Measurements from ENCODE around the gene CHD5. TPM values are rescaled to one million over a fixed set of nuclear protein-coding genes. Genes with fewer than 3 reads are reported as not detected.
"Not testable (repeated sequence)": the region's sequence is repeated elsewhere in the genome, so short reads cannot be mapped to it uniquely, and the experiment has no call there.

Gene CHD5
- polyA plus RNA-seq, 1 experiment, result 0.04 TPM

GRCh38 chr1:6221210-6221784 is 41.2 kb upstream of the CHD5 start:
- Histone ChIP-seq H3K27me3 (ENCODE audit: control insufficient read depth, insufficient read depth, low read length) (no peaks in the 10 kb centered on the region), H3K36me3 (ENCODE audit: control insufficient read depth, insufficient read depth, low read length) (peaks cover 13% of the 10 kb centered on the region), H3K4me3 (ENCODE audit: low read depth, low read length) (no peak overlapping the region)
- ChIA-PET CTCF (interaction anchor here (2.7 kb wide), 1 partner anchor 15 kb away, joined by 9 read pairs; the partner anchor contains the start of gene RNF207), POLR2A (no interaction called here)
- no peak for TF ChIP-seq CTCF (IDR thresholded peaks at IDR 0.05; ENCODE audit: insufficient read depth, low read depth, low read length)
- no peak for DNase-seq (ENCODE audit: low read depth)

- ChIA-PET POLR2A (no interaction called here), CTCF (interaction anchor here (0.9 to 2.7 kb wide), 3 partner anchors 14 to 20 kb away, joined by 3 to 9 read pairs (median 3); partner anchors contain the start of genes RNF207 and RPL22)
- DNase-seq (ENCODE audit: low read depth), result no peak
- no peaks in the 10 kb centered on the region for H3K27me3 ChIP-seq (ENCODE audit: control insufficient read depth, insufficient read depth, low read length)
- H3K36me3 ChIP-seq (ENCODE audit: control insufficient read depth, insufficient read depth, low read length), result peaks cover 13% of the 10 kb centered on the region
- no peak overlapping the region for H3K4me3 ChIP-seq (ENCODE audit: low read depth, low read length)
- TF ChIP-seq CTCF (IDR thresholded peaks at IDR 0.05; ENCODE audit: insufficient read depth, low read depth, low read length), result no peak
These were observed 40.1 kb upstream of the CHD5 start for GRCh38 chr1:6220236-6220635.

GRCh38 chr1:6219641-6220040 is 39.5 kb upstream of the CHD5 start:
- H3K36me3 ChIP-seq (ENCODE audit: control insufficient read depth, insufficient read depth, low read length), result not testable (repeated sequence)

GRCh38 chr1:6218375-6219164 is 38.4 kb upstream of the CHD5 start:
- no peak for TF ChIP-seq CTCF (IDR thresholded peaks at IDR 0.05; ENCODE audit: insufficient read depth, low read depth, low read length)
- ChIA-PET POLR2A (no interaction called here), CTCF (interaction anchor here (1.4 to 2.7 kb wide), 2 partner anchors 10 to 12 kb away, joined by 4 to 9 read pairs; partner anchors contain the start of gene RNF207)
- no peak for DNase-seq (ENCODE audit: low read depth)
- no peak overlapping the region for H3K4me3 ChIP-seq (ENCODE audit: low read depth, low read length)
- peaks cover 3% of the 10 kb centered on the region; the same call in 1 of the 2 replicates for H3K36me3 ChIP-seq (ENCODE audit: control insufficient read depth, insufficient read depth, low read length)
- no peaks in the 10 kb centered on the region for H3K27me3 ChIP-seq (ENCODE audit: control insufficient read depth, insufficient read depth, low read length)

More at GRCh38 chr1:6219641-6220040, 39.5 kb upstream of the CHD5 start:
- CTCF ChIA-PET, result interaction anchor here (2.7 kb wide), 1 partner anchor 13 kb away, joined by 9 read pairs; the partner anchor contains the start of gene RNF207
- DNase-seq (ENCODE audit: low read depth); POLR2A ChIA-PET; H3K27me3 ChIP-seq (ENCODE audit: control insufficient read depth, insufficient read depth, low read length); H3K4me3 ChIP-seq (ENCODE audit: low read depth, low read length): not testable (repeated sequence)

- DNase-seq (ENCODE audit: low read depth), result no peak
- H3K4me3 ChIP-seq (ENCODE audit: low read depth, low read length), result no peak overlapping the region
- no peaks in the 10 kb centered on the region for H3K27me3 ChIP-seq (ENCODE audit: control insufficient read depth, insufficient read depth, low read length)
- ChIA-PET CTCF (no interaction called here), POLR2A (no interaction called here)
- peaks cover 16% of the 10 kb centered on the region for H3K36me3 ChIP-seq (ENCODE audit: control insufficient read depth, insufficient read depth, low read length)
- TF ChIP-seq CTCF (IDR thresholded peaks at IDR 0.05; ENCODE audit: insufficient read depth, low read depth, low read length), result no peak
These were observed 32.3 kb upstream of the CHD5 start for GRCh38 chr1:6212193-6212959.
